ENCODE data around the gene C2CD2.

- no peak for TF ChIP-seq EZH2 (IDR thresholded peaks at IDR 0.05; ENCODE audit: borderline replicate concordance)
- no peak for TF ChIP-seq CTCF (IDR thresholded peaks at IDR 0.05; ENCODE audit: poor library complexity)
These were observed 54.2 kb downstream of the C2CD2 start for GRCh38 chr21:41899426-41900202.
